Adipocyte (in vitro differentiated cells): ENCODE measurements around the gene GLI3.

Experiments used
- DNase-seq: peaks from one replicate; pipeline ENCODE4 v3.0.0-alpha.2; 2015; ENCODE audit warnings: low read depth
- H3K27me3 ChIP-seq: replicated peaks from 2 replicates; pipeline ENCODE4 v1.7.0; 2013; ENCODE audit warnings: mild to moderate bottlenecking, low read length, moderate library complexity; ENCODE audit not compliant: control insufficient read depth, insufficient read depth
- H3K36me3 ChIP-seq: 2 replicates; pipeline ENCODE4 v1.7.0; 2013; ENCODE audit warnings: low read length, mild to moderate bottlenecking, moderate library complexity; ENCODE audit not compliant: control insufficient read depth, insufficient read depth, severe bottlenecking
- H3K4me1 ChIP-seq: 2 replicates; pipeline ENCODE4 v1.7.0; 2013; ENCODE audit warnings: mild to moderate bottlenecking, low read length, moderate library complexity; ENCODE audit not compliant: control insufficient read depth, insufficient read depth
- H3K4me3 ChIP-seq: 2 replicates; pipeline ENCODE4 v1.7.0; 2013; ENCODE audit warnings: mild to moderate bottlenecking, low read length, moderate library complexity
- H3K9ac ChIP-seq: 2 replicates; pipeline ENCODE4 v1.7.0; 2013; ENCODE audit warnings: mild to moderate bottlenecking, low read length, moderate library complexity
- H3K9me3 ChIP-seq: 2 replicates; pipeline ENCODE4 v1.7.0; 2013; ENCODE audit warnings: mild to moderate bottlenecking, low read length, moderate library complexity; ENCODE audit not compliant: control insufficient read depth

Gene GLI3

GRCh38 chr7:42253316-42253715, 16.3 kb upstream of the GLI3 start:
- DNase-seq: no peak
- peaks cover 5% of the 10 kb centered on the region for H3K4me1 ChIP-seq
- H3K9ac ChIP-seq: no peak overlapping the region
- H3K9me3 ChIP-seq: no peaks in the 10 kb centered on the region
- no peaks in the 10 kb centered on the region for H3K36me3 ChIP-seq
- H3K4me3 ChIP-seq: no peak overlapping the region
- H3K27me3 ChIP-seq: no peaks in the 10 kb centered on the region

GRCh38 chr7:42250411-42250810, 13.4 kb upstream of the GLI3 start:
- Histone ChIP-seq H3K27me3 (no peaks in the 10 kb centered on the region), H3K9ac (no peak overlapping the region), H3K4me1 (peaks cover 8% of the 10 kb centered on the region), H3K4me3 (no peak overlapping the region), H3K36me3 (no peaks in the 10 kb centered on the region), H3K9me3 (no peaks in the 10 kb centered on the region)
- no peak for DNase-seq

GRCh38 chr7:42248579-42248978, 11.6 kb upstream of the GLI3 start:
- Histone ChIP-seq H3K4me3 (no peak overlapping the region), H3K9ac (no peak overlapping the region), H3K4me1 (peaks cover 11% of the 10 kb centered on the region), H3K9me3 (no peaks in the 10 kb centered on the region), H3K27me3 (no peaks in the 10 kb centered on the region), H3K36me3 (no peaks in the 10 kb centered on the region)
- no peak for DNase-seq

- Histone ChIP-seq H3K36me3 (no peaks in the 10 kb centered on the region), H3K9me3 (no peaks in the 10 kb centered on the region), H3K4me1 (peaks cover 11% of the 10 kb centered on the region), H3K9ac (no peak overlapping the region), H3K27me3 (no peaks in the 10 kb centered on the region), H3K4me3 (no peak overlapping the region)
- peak; percentile 67 for DNase-seq
Observed at GRCh38 chr7:42247301-42247700, 10.3 kb upstream of the GLI3 start.

GRCh38 chr7:42244828-42245227, 7.8 kb upstream of the GLI3 start:
- peaks cover 11% of the 10 kb centered on the region for H3K4me1 ChIP-seq
- H3K27me3 ChIP-seq: no peaks in the 10 kb centered on the region
- no peaks in the 10 kb centered on the region for H3K9me3 ChIP-seq
- no peak for DNase-seq
- no peak overlapping the region for H3K9ac ChIP-seq
- no peak overlapping the region for H3K4me3 ChIP-seq
- no peaks in the 10 kb centered on the region for H3K36me3 ChIP-seq

GRCh38 chr7:42242381-42242780, 5.4 kb upstream of the GLI3 start:
- no peak overlapping the region for H3K9ac ChIP-seq
- no peak overlapping the region for H3K4me3 ChIP-seq
- no peaks in the 10 kb centered on the region for H3K9me3 ChIP-seq
- no peak for DNase-seq
- no peaks in the 10 kb centered on the region for H3K36me3 ChIP-seq
- no peaks in the 10 kb centered on the region for H3K27me3 ChIP-seq
- peaks cover 23% of the 10 kb centered on the region for H3K4me1 ChIP-seq

GRCh38 chr7:42241424-42241823, 4.4 kb upstream of the GLI3 start:
- no peaks in the 10 kb centered on the region for H3K9me3 ChIP-seq
- no peak for DNase-seq
- peaks cover 23% of the 10 kb centered on the region for H3K4me1 ChIP-seq
- no peak overlapping the region for H3K9ac ChIP-seq
- H3K4me3 ChIP-seq: no peak overlapping the region
- H3K27me3 ChIP-seq: no peaks in the 10 kb centered on the region
- H3K36me3 ChIP-seq: no peaks in the 10 kb centered on the region

GRCh38 chr7:42240416-42240815, 3.4 kb upstream of the GLI3 start:
- Histone ChIP-seq H3K9me3 (no peaks in the 10 kb centered on the region), H3K27me3 (no peaks in the 10 kb centered on the region), H3K4me3 (no peak overlapping the region), H3K4me1 (peaks cover 26% of the 10 kb centered on the region), H3K9ac (no peak overlapping the region), H3K36me3 (no peaks in the 10 kb centered on the region)
- no peak for DNase-seq

GRCh38 chr7:42238709-42239366, 1.8 kb upstream of the GLI3 start:
- no peaks in the 10 kb centered on the region for H3K9me3 ChIP-seq
- H3K9ac ChIP-seq: peak overlapping the region; percentile 80
- DNase-seq: peak; percentile 81
- peaks cover 33% of the 10 kb centered on the region for H3K4me1 ChIP-seq
- H3K27me3 ChIP-seq: no peaks in the 10 kb centered on the region
- H3K4me3 ChIP-seq: peak overlapping the region; percentile 75
- no peaks in the 10 kb centered on the region for H3K36me3 ChIP-seq

- H3K27me3 ChIP-seq: no peaks in the 10 kb centered on the region
- H3K36me3 ChIP-seq: no peaks in the 10 kb centered on the region
- H3K4me1 ChIP-seq: peaks cover 42% of the 10 kb centered on the region
- peak overlapping the region; percentile 89 for H3K9ac ChIP-seq
- H3K9me3 ChIP-seq: no peaks in the 10 kb centered on the region
- peak; percentile 70 for DNase-seq
- peak overlapping the region; percentile 93 for H3K4me3 ChIP-seq
Observed at GRCh38 chr7:42237811-42238541, 967 bp upstream of the GLI3 start.

GRCh38 chr7:42236266-42236975, 588 bp downstream of the GLI3 start:
- Histone ChIP-seq H3K27me3 (no peaks in the 10 kb centered on the region), H3K9me3 (no peaks in the 10 kb centered on the region), H3K36me3 (no peaks in the 10 kb centered on the region), H3K4me3 (peak overlapping the region; percentile 93), H3K9ac (peak overlapping the region; percentile 89), H3K4me1 (peaks cover 57% of the 10 kb centered on the region)
- DNase-seq: peak; percentile 86
